GM23338 (cell line): ENCODE measurements around the gene PSMD10. TPM values are rescaled to one million over a fixed set of nuclear protein-coding genes. Genes with fewer than 3 reads are reported as not detected.

Experiments used
- ATAC-seq: fragments of 200-7000 bp; cut with Tn5 transposase; 3 replicates; pipeline ENCODE4 v1.9.1; 2020
- DNase-seq: peaks from one replicate; pipeline ENCODE4 v3.0.0-alpha.2; 2015; ENCODE audit warnings: low spot score
- H2AFZ ChIP-seq: fragments of 200-600 bp; sonication (generic); 2 replicates; pipeline ENCODE4 v1.8.0; 2016; ENCODE audit warnings: antibody characterized with exemption, mild to moderate bottlenecking, moderate library complexity
- H3F3A ChIP-seq: fragments of 200-600 bp; sonication (generic); replicated peaks from 2 replicates; pipeline ENCODE4 v1.8.0; 2017; ENCODE audit warnings: antibody characterized with exemption, mixed run types, low read depth
- H3K27ac ChIP-seq: fragments of 200-600 bp; sonication (generic); 2 replicates; pipeline ENCODE4 v1.6.1; 2016; ENCODE audit warnings: low read depth
- H3K27me3 ChIP-seq: fragments of 200-600 bp; sonication (generic); 2 replicates; pipeline ENCODE4 v1.8.0; 2016; ENCODE audit warnings: mild to moderate bottlenecking, mixed run types, moderate library complexity; ENCODE audit not compliant: insufficient read depth
- H3K36me3 ChIP-seq: fragments of 200-600 bp; sonication (generic); 2 replicates; pipeline ENCODE4 v1.8.0; 2016; ENCODE audit warnings: mild to moderate bottlenecking; ENCODE audit not compliant: insufficient read depth
- H3K4me1 ChIP-seq: fragments of 200-600 bp; sonication (generic); 2 replicates; pipeline ENCODE4 v1.8.0; 2016; ENCODE audit warnings: mild to moderate bottlenecking, moderate library complexity; ENCODE audit not compliant: insufficient read depth
- H3K4me2 ChIP-seq: fragments of 200-600 bp; sonication (generic); 2 replicates; pipeline ENCODE4 v1.7.1; 2017; ENCODE audit warnings: mixed run types
- H3K4me3 ChIP-seq: fragments of 200-600 bp; sonication (generic); 2 replicates; pipeline ENCODE4 v1.6.1; 2016; ENCODE audit warnings: mixed run types
- H3K79me2 ChIP-seq: fragments of 200-600 bp; sonication (generic); replicated peaks from 2 replicates; pipeline ENCODE4 v1.8.0; 2017; ENCODE audit warnings: mild to moderate bottlenecking; ENCODE audit not compliant: insufficient read depth
- H3K9me2 ChIP-seq: fragments of 200-600 bp; sonication (generic); 2 replicates; pipeline ENCODE4 v1.8.0; 2017; ENCODE audit not compliant: insufficient read depth
- H4K20me1 ChIP-seq: fragments of 200-600 bp; sonication (generic); replicated peaks from 2 replicates; pipeline ENCODE4 v1.8.0; 2017; ENCODE audit warnings: mild to moderate bottlenecking; ENCODE audit not compliant: insufficient read depth
- H3K27ac Mint-ChIP-seq: 2 replicates; pipeline ENCODE4 v1.8.0; 2020; ENCODE audit warnings: inconsistent platforms, mild to moderate bottlenecking, moderate library complexity, mixed read lengths
- H3K27me3 Mint-ChIP-seq: 3 replicates; pipeline ENCODE4 v1.8.0; 2022; ENCODE audit warnings: low read depth, mild to moderate bottlenecking, moderate library complexity, mixed read lengths, inconsistent platforms; ENCODE audit not compliant: insufficient read depth, poor library complexity
- H3K36me3 Mint-ChIP-seq: 3 replicates; pipeline ENCODE4 v1.8.0; 2021; ENCODE audit warnings: low read depth, mild to moderate bottlenecking, inconsistent platforms, moderate library complexity, mixed read lengths
- H3K4me1 Mint-ChIP-seq: 3 replicates; pipeline ENCODE4 v1.8.0; 2020; ENCODE audit warnings: mild to moderate bottlenecking, inconsistent platforms, mixed read lengths
- H3K4me3 Mint-ChIP-seq: 3 replicates; pipeline ENCODE4 v1.8.0; 2021; ENCODE audit warnings: moderate library complexity, mild to moderate bottlenecking, inconsistent platforms, mixed read lengths
- H3K9me3 Mint-ChIP-seq: 3 replicates; pipeline ENCODE4 v1.8.0; 2020; ENCODE audit warnings: moderate library complexity, mild to moderate bottlenecking, inconsistent platforms, mixed read lengths
- CREB1 ChIP-seq: fragments of 250-450 bp; sonication (Bioruptor Pico); IDR thresholded peaks from 2 replicates; pipeline ENCODE4 v1.5.0; 2020; ENCODE audit warnings: low read depth, mild to moderate bottlenecking, moderate library complexity
- CTCF ChIP-seq, 2 experiments: fragments of 200-600 bp in 1 of 2; sonication (generic) in 1 of 2; conservative IDR thresholded peaks; 2 replicates each; pipeline versions ENCODE4 v1.5.1 to v1.6.1; 2016 to 2017; ENCODE audit warnings: antibody characterized with exemption in 2 of 2, low read depth in 2 of 2, mild to moderate bottlenecking in 2 of 2, moderate library complexity in 1 of 2
- EZH2 ChIP-seq: fragments of 200-600 bp; sonication (generic); IDR thresholded peaks from one replicate; pipeline ENCODE4 v1.8.0; 2017; ENCODE audit warnings: antibody characterized with exemption, mild to moderate bottlenecking, low read depth; ENCODE audit not compliant: unreplicated experiment
- EZH2phosphoT487 ChIP-seq: fragments of 200-600 bp; sonication (generic); IDR thresholded peaks from one replicate; pipeline ENCODE4 v1.8.1; 2018; ENCODE audit warnings: antibody characterized with exemption; ENCODE audit not compliant: unreplicated experiment
- JUNB ChIP-seq: IDR thresholded peaks from one replicate; pipeline ENCODE4 v1.6.1; 2016; ENCODE audit warnings: antibody characterized with exemption; ENCODE audit not compliant: unreplicated experiment
- NANOG ChIP-seq: IDR thresholded peaks from 2 replicates; pipeline ENCODE4 v1.6.1; 2016; ENCODE audit warnings: antibody characterized with exemption, borderline replicate concordance
- POLR2AphosphoS5 ChIP-seq: IDR thresholded peaks from 2 replicates; pipeline ENCODE4 v1.6.1; 2016; ENCODE audit warnings: antibody characterized with exemption, low read depth
- STAT1 ChIP-seq: IDR thresholded peaks from one replicate; pipeline ENCODE4 v1.6.1; 2016; ENCODE audit warnings: antibody characterized with exemption; ENCODE audit not compliant: unreplicated experiment
- ZNF114 ChIP-seq: fragments of 250-450 bp; sonication (Bioruptor Pico); IDR thresholded peaks from 2 replicates; pipeline ENCODE4 v1.5.0; 2020; ENCODE audit warnings: mild to moderate bottlenecking, moderate library complexity
- ZNF331 ChIP-seq: fragments of 250-450 bp; sonication (Bioruptor Pico); IDR thresholded peaks from 2 replicates; pipeline ENCODE4 v1.5.0; 2020; ENCODE audit warnings: low read depth, mild to moderate bottlenecking, moderate library complexity
- ZNF462 ChIP-seq: fragments of 250-450 bp; sonication (Bioruptor Pico); IDR thresholded peaks from 2 replicates; pipeline ENCODE4 v1.5.0; 2020; ENCODE audit warnings: mild to moderate bottlenecking, moderate library complexity
- long read RNA-seq: library from polyadenylated mRNA; unstranded; transcript quantifications from one replicate; pipeline ENCODE4 v2.0.0, GENCODE V29; 2020; ENCODE audit not compliant: unreplicated experiment
- polyA plus RNA-seq: library from polyadenylated mRNA; unstranded; fragments of >200 nt; fragmentation: Nextera tagmentation; extraction: Ambion mirVana; gene quantifications from 2 replicates; pipeline ENCODE4 v1.2.1, GENCODE V29; 2016
- total RNA-seq: library from RNA; depleted of rRNA; stranded (reverse); fragments of >200 nt; shearing (Covaris generic); gene quantifications from 2 replicates; pipeline ENCODE4 v1.2.3, GENCODE V29; 2014; rRNA removed
- TF ChIP-seq, protein P1 (sequence below): IDR thresholded peaks from one replicate; pipeline ENCODE4 v1.6.1; 2018; ENCODE audit warnings: antibody characterized with exemption; ENCODE audit not compliant: unreplicated experiment
- TF ChIP-seq, protein P2 (sequence below): IDR thresholded peaks from 2 replicates; pipeline ENCODE4 v1.6.1; 2016; ENCODE audit warnings: antibody characterized with exemption

PSMD10 gene
- 53.0 and 71.1 TPM in 2 replicates for total RNA-seq
- polyA plus RNA-seq = 52.8 and 61.2 TPM in 2 replicates
- long read RNA-seq, transcript PSMD10-201 (5 exons, 1,546 nt) = major isoform, 16 of 19 reads
- long read RNA-seq, partial matches to known transcripts = 1 of 19 reads
- long read RNA-seq, other reads (novel, unspliced or antisense) = 2 of 19 reads

- peak; percentile 97 for ATAC-seq
Observed at GRCh38 chrX:108091264-108091877, at the start of gene PSMD10, which contains the start of gene ATG4A. TSS of gene PSMD10 (minus strand) at chrX:108091542. CDS start at chrX:108091520, 22 bp downstream. TSS of gene ATG4A (plus strand) at chrX:108091778. CDS start at chrX:108091827, 49 bp downstream.

More at GRCh38 chrX:108091264-108091877, at the start of gene PSMD10, which contains the start of gene ATG4A:
- Histone ChIP-seq H3K36me3 (no peaks in the 10 kb centered on the region), H2AFZ (peak within 1 kb of the TSS; percentile 91), H3K4me2 (peak within 1 kb of the TSS; percentile 80), H3K4me3 (peak within 1 kb of the TSS; percentile 78), H4K20me1 (no peaks in the 10 kb centered on the region), H3K79me2 (peaks cover 24% of the 10 kb centered on the region), H3K27me3 (no peaks in the 10 kb centered on the region), H3K27ac (no peak within 1 kb of the TSS), H3K4me1 (no peaks in the 10 kb centered on the region; the same call in 1 of the 2 replicates), H3K9me2 (no peaks in the 10 kb centered on the region), H3F3A (no peaks in the 10 kb centered on the region)
- Mint-ChIP-seq H3K36me3 (peaks cover 4% of the 10 kb centered on the region; the same call in 2 of the 3 replicates), H3K9me3 (no peaks in the 10 kb centered on the region), H3K4me3 (no peak within 1 kb of the TSS), H3K4me1 (no peaks in the 10 kb centered on the region), H3K27me3 (no peaks in the 10 kb centered on the region), H3K27ac (no peak within 1 kb of the TSS)
- peak; percentile 96 for DNase-seq
- TF ChIP-seq CREB1 (CRISPR knock-in tag) (peak; percentile 65), NANOG (no peak), ZNF114 (CRISPR knock-in tag) (no peak), JUNB (no peak), ZNF462 (CRISPR knock-in tag) (no peak), EZH2 (no peak), CTCF (conservative IDR thresholded peaks at IDR 0.05; ENCODE audit: low read depth in 2 of 2) (no peak), EZH2phosphoT487 (no peak), STAT1 (no peak), ZNF331 (CRISPR knock-in tag) (no peak), POLR2AphosphoS5 (peak; percentile 70)
- TF ChIP-seq, protein P1, sequence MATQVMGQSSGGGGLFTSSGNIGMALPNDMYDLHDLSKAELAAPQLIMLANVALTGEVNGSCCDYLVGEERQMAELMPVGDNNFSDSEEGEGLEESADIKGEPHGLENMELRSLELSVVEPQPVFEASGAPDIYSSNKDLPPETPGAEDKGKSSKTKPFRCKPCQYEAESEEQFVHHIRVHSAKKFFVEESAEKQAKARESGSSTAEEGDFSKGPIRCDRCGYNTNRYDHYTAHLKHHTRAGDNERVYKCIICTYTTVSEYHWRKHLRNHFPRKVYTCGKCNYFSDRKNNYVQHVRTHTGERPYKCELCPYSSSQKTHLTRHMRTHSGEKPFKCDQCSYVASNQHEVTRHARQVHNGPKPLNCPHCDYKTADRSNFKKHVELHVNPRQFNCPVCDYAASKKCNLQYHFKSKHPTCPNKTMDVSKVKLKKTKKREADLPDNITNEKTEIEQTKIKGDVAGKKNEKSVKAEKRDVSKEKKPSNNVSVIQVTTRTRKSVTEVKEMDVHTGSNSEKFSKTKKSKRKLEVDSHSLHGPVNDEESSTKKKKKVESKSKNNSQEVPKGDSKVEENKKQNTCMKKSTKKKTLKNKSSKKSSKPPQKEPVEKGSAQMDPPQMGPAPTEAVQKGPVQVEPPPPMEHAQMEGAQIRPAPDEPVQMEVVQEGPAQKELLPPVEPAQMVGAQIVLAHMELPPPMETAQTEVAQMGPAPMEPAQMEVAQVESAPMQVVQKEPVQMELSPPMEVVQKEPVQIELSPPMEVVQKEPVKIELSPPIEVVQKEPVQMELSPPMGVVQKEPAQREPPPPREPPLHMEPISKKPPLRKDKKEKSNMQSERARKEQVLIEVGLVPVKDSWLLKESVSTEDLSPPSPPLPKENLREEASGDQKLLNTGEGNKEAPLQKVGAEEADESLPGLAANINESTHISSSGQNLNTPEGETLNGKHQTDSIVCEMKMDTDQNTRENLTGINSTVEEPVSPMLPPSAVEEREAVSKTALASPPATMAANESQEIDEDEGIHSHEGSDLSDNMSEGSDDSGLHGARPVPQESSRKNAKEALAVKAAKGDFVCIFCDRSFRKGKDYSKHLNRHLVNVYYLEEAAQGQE = no peak
- TF ChIP-seq, protein P2, sequence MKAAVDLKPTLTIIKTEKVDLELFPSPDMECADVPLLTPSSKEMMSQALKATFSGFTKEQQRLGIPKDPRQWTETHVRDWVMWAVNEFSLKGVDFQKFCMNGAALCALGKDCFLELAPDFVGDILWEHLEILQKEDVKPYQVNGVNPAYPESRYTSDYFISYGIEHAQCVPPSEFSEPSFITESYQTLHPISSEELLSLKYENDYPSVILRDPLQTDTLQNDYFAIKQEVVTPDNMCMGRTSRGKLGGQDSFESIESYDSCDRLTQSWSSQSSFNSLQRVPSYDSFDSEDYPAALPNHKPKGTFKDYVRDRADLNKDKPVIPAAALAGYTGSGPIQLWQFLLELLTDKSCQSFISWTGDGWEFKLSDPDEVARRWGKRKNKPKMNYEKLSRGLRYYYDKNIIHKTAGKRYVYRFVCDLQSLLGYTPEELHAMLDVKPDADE = peak; percentile 94
